Lower leg skin (tissue), 4 donors: ENCODE data around the gene HTATSF1. TPM values are rescaled to one million over a fixed set of nuclear protein-coding genes. Genes with fewer than 3 reads are reported as not detected.

Experiments used
- DNase-seq, 2 donors: peaks; one replicate each; pipeline ENCODE4 v3.0.0-alpha.2; 2019; ENCODE audit warnings: low spot score in 2 of 2
- H3K4me3 ChIP-seq: fragments of 200-600 bp; sonication (generic); 2 replicates; pipeline ENCODE4 v1.5.1; 2017; ENCODE audit warnings: mild to moderate bottlenecking, low read depth; ENCODE audit not compliant: poor library complexity, severe bottlenecking
- POLR2A ChIP-seq, 2 donors: fragments of 450-650 bp; IDR thresholded peaks; one replicate each; pipeline ENCODE4 v1.6.1; 2016 to 2017; ENCODE audit warnings: antibody characterized with exemption in 2 of 2, mild to moderate bottlenecking in 1 of 2, moderate library complexity in 1 of 2
- WGBS, 2 donors: methylation state at CpG; one replicate each; pipeline ENCODE4 v1.1.5; 2018; 5-methylcytosine and 5-hydroxymethylcytosine counted together
- intact Hi-C: fragments of 100-400 bp; cut with DNase I; formaldehyde crosslinking; loops from one replicate; pipeline ENCODE4 v1.15.0; 2023; ENCODE audit warnings: low total_unique reads
- microRNA counts, 2 donors: library from miRNA; unstranded; fragments of <30 nt; microRNA quantifications; one replicate each; lab custom pipeline; 2016
- microRNA-seq, 2 donors: library from miRNA; unstranded; fragments of <30 nt; microRNA quantifications; one replicate each; pipeline ENCODE4, GENCODE V29; 2016; ENCODE audit warnings: borderline replicate concordance in 2 of 2, borderline number of aligned reads in 1 of 2
- total RNA-seq, 4 donors: library from RNA; depleted of rRNA; stranded (reverse); fragments of >200 nt; gene quantifications; one replicate each; pipeline ENCODE4 v1.1.0, GENCODE V29; 2016
- TF ChIP-seq, protein P1 (sequence below), 3 donors: fragments of 450-650 bp; IDR thresholded peaks; one replicate each; pipeline ENCODE4 v1.5.1; 2016; ENCODE audit warnings: antibody characterized with exemption in 3 of 3, mild to moderate bottlenecking in 3 of 3, moderate library complexity in 2 of 3

HTATSF1 gene
- total RNA-seq, 4 donors from 2014 or later, result 36.0 to 56.2 (median 46.6) TPM

GRCh38 chrX:136541294-136541693 lies 43.9 kb downstream of the HTATSF1 start:
- WGBS, 2 donors, result 77 to 83% methylated on average over 3 of the region's 3 CpGs
- intact Hi-C loops, result no loop called here
- H3K4me3 ChIP-seq, result no peak overlapping the region
- DNase-seq, result no peak
- TF ChIP-seq, protein P1, sequence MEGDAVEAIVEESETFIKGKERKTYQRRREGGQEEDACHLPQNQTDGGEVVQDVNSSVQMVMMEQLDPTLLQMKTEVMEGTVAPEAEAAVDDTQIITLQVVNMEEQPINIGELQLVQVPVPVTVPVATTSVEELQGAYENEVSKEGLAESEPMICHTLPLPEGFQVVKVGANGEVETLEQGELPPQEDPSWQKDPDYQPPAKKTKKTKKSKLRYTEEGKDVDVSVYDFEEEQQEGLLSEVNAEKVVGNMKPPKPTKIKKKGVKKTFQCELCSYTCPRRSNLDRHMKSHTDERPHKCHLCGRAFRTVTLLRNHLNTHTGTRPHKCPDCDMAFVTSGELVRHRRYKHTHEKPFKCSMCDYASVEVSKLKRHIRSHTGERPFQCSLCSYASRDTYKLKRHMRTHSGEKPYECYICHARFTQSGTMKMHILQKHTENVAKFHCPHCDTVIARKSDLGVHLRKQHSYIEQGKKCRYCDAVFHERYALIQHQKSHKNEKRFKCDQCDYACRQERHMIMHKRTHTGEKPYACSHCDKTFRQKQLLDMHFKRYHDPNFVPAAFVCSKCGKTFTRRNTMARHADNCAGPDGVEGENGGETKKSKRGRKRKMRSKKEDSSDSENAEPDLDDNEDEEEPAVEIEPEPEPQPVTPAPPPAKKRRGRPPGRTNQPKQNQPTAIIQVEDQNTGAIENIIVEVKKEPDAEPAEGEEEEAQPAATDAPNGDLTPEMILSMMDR (IDR thresholded peaks at IDR 0.05), result no peak
- no peak for TF ChIP-seq POLR2A (IDR thresholded peaks at IDR 0.05)

DNA sequence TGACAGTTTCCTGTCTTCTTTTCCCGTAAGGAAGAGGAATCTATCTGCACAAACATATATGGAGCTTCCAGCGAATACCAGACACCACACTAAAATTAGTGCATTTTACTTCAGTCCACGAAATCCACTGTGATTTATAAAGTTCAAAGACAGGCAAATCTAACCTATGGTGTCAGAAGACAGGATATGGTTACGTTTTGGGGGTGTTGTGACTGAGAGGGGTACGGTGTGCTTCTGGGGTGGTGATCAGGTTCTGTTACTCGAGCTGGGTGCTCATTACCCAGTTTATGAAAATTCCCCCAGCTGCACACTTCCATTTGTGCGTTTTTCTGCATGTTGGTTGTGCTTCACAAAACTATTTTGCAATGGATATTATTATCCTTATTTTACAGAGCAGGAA lies 44.9 kb downstream of the HTATSF1 start:
- H3K4me3 ChIP-seq, result no peak overlapping the region
- no peak for DNase-seq
- TF ChIP-seq, protein P1 (IDR thresholded peaks at IDR 0.05), result no peak
- no peak for TF ChIP-seq POLR2A (IDR thresholded peaks at IDR 0.05)
- intact Hi-C loops, result no loop called here
- WGBS, 2 donors, result 63 to 79% methylated on average over 7 of the region's 7 CpGs

DNA sequence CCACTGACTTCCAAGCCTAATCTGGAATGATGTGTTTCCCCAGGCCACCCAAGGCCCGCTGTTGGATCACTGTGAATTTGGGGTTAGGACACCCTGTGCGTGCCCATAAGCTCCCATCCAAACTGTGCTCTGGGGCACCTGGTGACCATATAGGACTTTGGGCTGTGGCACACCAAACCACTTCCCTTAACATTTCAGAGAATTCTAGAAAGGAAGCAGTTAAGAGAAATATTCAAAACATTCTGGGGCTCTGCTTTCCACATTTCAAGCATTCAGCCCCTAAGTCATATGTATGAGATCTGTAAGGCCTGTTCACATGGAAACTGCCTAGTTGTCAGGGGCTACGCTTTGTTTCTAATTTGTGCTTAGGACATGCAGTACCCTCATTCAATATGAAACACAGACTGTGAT lies 49.0 kb downstream of the HTATSF1 start:
- H3K4me3 ChIP-seq, result no peak overlapping the region
- 86 to 100% methylated on average over 2 to 3 of the region's 3 CpGs for WGBS, 2 donors
- intact Hi-C loops, result no loop called here
- TF ChIP-seq, protein P1 (IDR thresholded peaks at IDR 0.05), result no peak
- TF ChIP-seq POLR2A (IDR thresholded peaks at IDR 0.05), result no peak
- DNase-seq, result no peak

DNA sequence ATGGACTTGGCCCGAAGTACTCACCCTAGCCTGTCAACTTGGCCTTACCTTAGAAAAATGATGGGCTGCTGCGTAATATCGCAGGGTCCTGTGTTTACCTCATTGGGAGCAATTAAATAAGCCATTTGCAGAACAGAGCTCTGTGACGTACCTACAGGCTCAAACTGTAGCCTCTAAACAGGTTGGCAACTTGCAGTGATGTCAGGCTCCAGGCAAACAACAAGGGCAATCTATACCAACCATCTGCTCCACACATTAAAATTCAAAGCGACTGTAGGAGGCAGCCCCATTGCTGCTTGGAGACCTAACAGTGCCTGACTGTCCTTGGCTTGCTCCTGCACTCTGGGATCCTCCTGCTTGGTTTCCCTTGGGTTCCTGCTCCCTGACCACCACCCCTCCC lies 51.8 kb downstream of the HTATSF1 start:
- intact Hi-C loops, result no loop called here
- WGBS, 2 donors, result 68 to 84% methylated on average over 5 of the region's 5 CpGs
- no peak for DNase-seq

GRCh38 chrX:136551410-136551809 lies 54.0 kb downstream of the HTATSF1 start:
- 58 to 75% methylated on average over 1 of the region's 1 CpG for WGBS, 2 donors

More for the DNA sequence above, 51.8 kb downstream of the HTATSF1 start:
- H3K4me3 ChIP-seq, result no peak overlapping the region
- TF ChIP-seq POLR2A (IDR thresholded peaks at IDR 0.05), result no peak

DNA sequence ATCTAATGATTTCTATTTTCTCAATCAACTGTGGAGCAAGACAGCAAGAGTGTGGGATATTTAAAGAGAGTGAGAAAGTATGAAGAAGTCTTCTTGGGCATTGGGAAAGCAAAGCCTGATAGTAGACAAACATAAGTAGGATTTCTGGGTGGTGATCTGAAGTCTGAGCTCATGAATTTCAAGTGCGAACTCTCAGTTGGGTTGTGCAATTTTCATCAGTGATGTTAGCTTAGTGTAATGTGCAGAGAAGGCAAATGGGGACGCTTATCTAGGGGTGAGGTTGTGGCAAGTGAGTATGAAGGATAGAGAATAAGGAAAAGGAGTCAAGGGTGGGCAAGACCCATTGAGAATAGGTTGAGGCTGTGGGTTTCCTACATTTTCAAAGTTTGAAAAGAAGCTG lies 58.3 kb downstream of the HTATSF1 start:
- no peak overlapping the region for H3K4me3 ChIP-seq
- intact Hi-C loops, result no loop called here
- TF ChIP-seq, protein P1 (IDR thresholded peaks at IDR 0.05), result no peak
- WGBS, 2 donors, result 60 to 97% methylated on average over 2 of the region's 2 CpGs
- no peak for DNase-seq

More at GRCh38 chrX:136551410-136551809, 54.0 kb downstream of the HTATSF1 start:
- intact Hi-C loops, result no loop called here
- no peak overlapping the region for H3K4me3 ChIP-seq
- no peak for DNase-seq
- TF ChIP-seq, protein P1 (IDR thresholded peaks at IDR 0.05), result no peak
- TF ChIP-seq POLR2A (IDR thresholded peaks at IDR 0.05), result no peak

MicroRNAs encoded within 50 kb of the gene (microRNA counts, 767-probe panel; counts per million panel counts)
- 0 to 358 counts per million in 2 donors for microRNA hsa-miR-934 (lab: Ali Mortazavi, UCI)

Small RNA genes within 50 kb of the gene (microRNA-seq; reads per million reads assigned to microRNA genes)
- gene MIR934, result 0 reads per million in 2 donors

Other genes with a start within 250 kb of the HTATSF1 start
- gene MAP7D3, start 246.2 kb upstream of the HTATSF1 start, total RNA-seq, result 1 to 10 TPM; 4.4 to 7.6 (median 5.4) TPM
- not detected for gene ADGRG4, start 196.6 kb upstream of the HTATSF1 start, total RNA-seq
- gene BRS3, start 9.6 kb upstream of the HTATSF1 start, total RNA-seq, result not detected
- gene VGLL1, start 34.6 kb downstream of the HTATSF1 start, total RNA-seq, result under 1 TPM in 1 of 4 donors, not detected in 3; 0.76 TPM
- not detected for gene CD40LG, start 150.6 kb downstream of the HTATSF1 start, total RNA-seq